Brain microvascular endothelial cell (primary cell): ENCODE results near the gene PEX14.

Experiments used
- DNase-seq: peaks from one replicate; pipeline ENCODE4 v3.0.0-alpha.2; 2020
- H3K27ac ChIP-seq: fragments of 250-450 bp; sonication (Bioruptor Pico); 2 replicates; pipeline ENCODE4 v1.5.1; 2020; ENCODE audit warnings: mild to moderate bottlenecking, moderate library complexity
- H3K27me3 ChIP-seq: fragments of 250-450 bp; sonication (Bioruptor Pico); replicated peaks from 2 replicates; pipeline ENCODE4 v1.5.1; 2020; ENCODE audit warnings: mild to moderate bottlenecking
- H3K36me3 ChIP-seq: fragments of 250-450 bp; sonication (Bioruptor Pico); replicated peaks from 2 replicates; pipeline ENCODE4 v1.5.1; 2020; ENCODE audit warnings: mild to moderate bottlenecking
- H3K4me3 ChIP-seq: 2 replicates; pipeline ENCODE4 v1.5.1; 2011; ENCODE audit warnings: low read depth, mild to moderate bottlenecking, control low read depth, low read length, moderate library complexity
- in situ Hi-C: cut with HindIII; loops from 2 replicates; pipeline ENCODE4 v1.10.0; 2017; ENCODE audit warnings: low sequenced_read_pairs, low pct_ligation_motif_present
- TF ChIP-seq, protein P1 (sequence below): IDR thresholded peaks from 2 replicates; pipeline ENCODE4 v1.5.1; 2011; ENCODE audit warnings: low read depth, mild to moderate bottlenecking, moderate library complexity, low read length, control low read depth, inconsistent platforms; ENCODE audit errors: missing control alignments

Gene PEX14

DNA sequence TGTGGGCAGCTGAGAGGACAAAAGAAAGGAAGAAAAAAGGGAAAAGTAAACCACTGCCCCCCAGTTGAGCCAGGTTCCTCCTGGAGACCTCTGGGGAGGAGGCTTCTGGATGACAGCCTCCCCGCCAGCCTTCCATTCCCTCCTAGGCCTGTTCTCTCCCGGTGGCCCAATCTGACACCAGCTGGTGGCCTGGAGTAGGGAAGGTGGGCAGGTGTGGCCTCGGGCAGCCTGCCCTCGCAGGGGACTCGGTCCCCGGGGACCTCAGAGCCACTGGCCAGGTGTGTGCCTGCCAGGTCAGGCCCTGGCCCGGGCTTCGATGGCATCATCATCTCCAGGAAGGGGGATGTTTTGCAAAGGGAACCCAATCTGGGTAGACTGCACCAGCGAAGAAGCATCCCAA, 162.7 kb downstream of the PEX14 start:
- in situ Hi-C loops = no loop called here
- TF ChIP-seq, protein P1, sequence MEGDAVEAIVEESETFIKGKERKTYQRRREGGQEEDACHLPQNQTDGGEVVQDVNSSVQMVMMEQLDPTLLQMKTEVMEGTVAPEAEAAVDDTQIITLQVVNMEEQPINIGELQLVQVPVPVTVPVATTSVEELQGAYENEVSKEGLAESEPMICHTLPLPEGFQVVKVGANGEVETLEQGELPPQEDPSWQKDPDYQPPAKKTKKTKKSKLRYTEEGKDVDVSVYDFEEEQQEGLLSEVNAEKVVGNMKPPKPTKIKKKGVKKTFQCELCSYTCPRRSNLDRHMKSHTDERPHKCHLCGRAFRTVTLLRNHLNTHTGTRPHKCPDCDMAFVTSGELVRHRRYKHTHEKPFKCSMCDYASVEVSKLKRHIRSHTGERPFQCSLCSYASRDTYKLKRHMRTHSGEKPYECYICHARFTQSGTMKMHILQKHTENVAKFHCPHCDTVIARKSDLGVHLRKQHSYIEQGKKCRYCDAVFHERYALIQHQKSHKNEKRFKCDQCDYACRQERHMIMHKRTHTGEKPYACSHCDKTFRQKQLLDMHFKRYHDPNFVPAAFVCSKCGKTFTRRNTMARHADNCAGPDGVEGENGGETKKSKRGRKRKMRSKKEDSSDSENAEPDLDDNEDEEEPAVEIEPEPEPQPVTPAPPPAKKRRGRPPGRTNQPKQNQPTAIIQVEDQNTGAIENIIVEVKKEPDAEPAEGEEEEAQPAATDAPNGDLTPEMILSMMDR = no peak
- no peaks in the 10 kb centered on the region for H3K36me3 ChIP-seq
- peaks cover 13% of the 10 kb centered on the region for H3K27me3 ChIP-seq
- DNase-seq = no peak
- no peak overlapping the region for H3K27ac ChIP-seq
- no peak overlapping the region for H3K4me3 ChIP-seq

DNA sequence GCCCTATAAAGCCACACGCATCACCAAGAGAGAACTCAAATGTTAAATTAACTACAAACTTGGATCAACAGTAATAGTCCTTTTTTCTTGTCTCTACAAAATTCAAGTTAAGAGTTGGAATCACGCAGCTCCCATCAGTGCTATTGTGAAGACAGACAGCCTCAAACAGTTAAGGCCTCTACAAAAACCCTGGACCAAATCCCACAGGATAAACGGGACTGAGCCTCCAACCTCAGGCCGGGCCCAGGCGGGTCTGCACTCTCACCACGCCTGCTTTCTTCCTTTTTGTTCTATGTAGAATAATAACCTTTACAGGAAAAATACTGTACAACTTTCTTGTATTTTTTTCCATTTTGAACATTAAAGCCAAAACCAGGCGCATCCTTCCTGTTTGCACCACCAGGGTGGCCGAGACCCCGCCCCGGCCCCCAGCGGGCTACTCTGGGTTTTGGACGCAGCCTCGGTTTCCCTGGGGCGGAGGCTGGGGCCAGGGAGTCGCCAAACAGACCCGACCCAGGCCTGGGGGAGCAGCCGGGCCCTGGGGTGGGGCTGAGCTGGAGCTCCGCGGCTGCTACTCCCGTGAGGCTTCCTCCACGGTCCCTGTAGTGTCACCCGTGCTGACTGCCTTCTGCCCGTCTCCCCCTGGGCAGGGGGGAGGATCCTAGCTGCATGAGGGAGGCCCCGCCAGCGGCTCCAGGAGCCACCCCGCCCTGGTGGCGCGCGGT, 163.2 kb downstream of the PEX14 start:
- no peak overlapping the region for H3K27ac ChIP-seq
- TF ChIP-seq, protein P1 = peak; percentile 7
- in situ Hi-C loops = no loop called here
- H3K4me3 ChIP-seq = no peak overlapping the region
- H3K27me3 ChIP-seq = peaks cover 13% of the 10 kb centered on the region
- no peaks in the 10 kb centered on the region for H3K36me3 ChIP-seq
- no peak for DNase-seq

DNA sequence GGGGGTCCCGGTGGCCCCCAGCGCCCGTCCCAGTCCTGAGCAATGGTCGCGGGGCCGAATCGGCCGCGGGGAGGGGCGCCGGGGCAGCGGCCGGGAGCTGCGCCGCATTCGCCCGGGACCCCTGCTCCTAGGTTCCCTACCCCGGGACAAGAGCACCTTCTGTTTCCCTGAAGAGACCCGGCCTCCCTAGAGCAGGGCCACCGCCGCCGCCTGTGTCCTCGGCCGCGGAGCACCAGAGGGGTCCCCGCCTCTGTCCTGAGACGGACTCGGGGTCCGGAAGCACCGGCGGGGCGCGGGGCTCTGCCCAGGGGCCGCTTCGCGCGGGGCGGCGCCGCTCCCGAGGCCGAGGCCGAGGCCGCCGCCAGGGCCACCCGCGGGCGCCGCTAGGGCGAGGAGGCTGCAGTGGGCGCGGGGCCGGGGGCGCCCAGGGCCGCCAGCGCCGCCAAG, 163.8 kb downstream of the PEX14 start:
- no peak overlapping the region for H3K27ac ChIP-seq
- H3K36me3 ChIP-seq = no peaks in the 10 kb centered on the region
- TF ChIP-seq, protein P1 = no peak
- peak overlapping the region; percentile 15 for H3K4me3 ChIP-seq
- H3K27me3 ChIP-seq = peaks cover 13% of the 10 kb centered on the region
- in situ Hi-C loops = no loop called here
- no peak for DNase-seq

- TF ChIP-seq, protein P1 = no peak
- H3K27ac ChIP-seq = no peak overlapping the region
- no peak overlapping the region for H3K4me3 ChIP-seq
- DNase-seq = no peak
- in situ Hi-C loops = no loop called here
- H3K27me3 ChIP-seq = peaks cover 13% of the 10 kb centered on the region
- H3K36me3 ChIP-seq = no peaks in the 10 kb centered on the region
Measured at GRCh38 chr1:10639011-10639774, 164.4 kb downstream of the PEX14 start.

GRCh38 chr1:10639775-10640578, 165.2 kb downstream of the PEX14 start:
- Histone ChIP-seq H3K27ac (no peak overlapping the region), H3K27me3 (peaks cover 13% of the 10 kb centered on the region), H3K4me3 (no peak overlapping the region), H3K36me3 (no peaks in the 10 kb centered on the region)
- DNase-seq = no peak
- TF ChIP-seq, protein P1 = no peak
- in situ Hi-C loops = no loop called here
